ENCODE results near the gene CYFIP1. TPM values are rescaled to one million over a fixed set of nuclear protein-coding genes. Genes with fewer than 3 reads are reported as not detected.

Gene CYFIP1
- total RNA-seq, 1 experiment from 2014 or later, result 159 TPM

DNA sequence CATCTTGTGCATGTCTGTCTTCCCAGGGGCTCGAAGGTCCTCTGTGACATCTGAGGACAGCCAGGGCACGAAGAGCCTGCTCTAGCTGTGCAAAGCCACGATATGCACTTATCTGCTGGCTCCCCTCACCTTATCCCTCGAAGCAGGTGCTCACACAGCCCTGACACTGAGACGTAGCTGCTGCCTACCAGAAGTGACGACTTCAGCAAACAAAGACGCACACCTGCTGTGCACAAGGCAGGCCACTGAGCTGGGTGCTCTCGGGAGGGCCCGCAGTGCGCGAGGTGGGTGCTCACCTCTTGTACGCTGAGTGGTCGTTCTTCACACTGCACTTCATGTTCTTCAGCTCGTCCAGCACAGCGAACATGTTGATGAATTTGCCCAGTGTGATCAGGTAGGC, 37.3 kb downstream of the CYFIP1 start:
- intact Hi-C loops (cut with micrococcal nuclease; ENCODE audit: unreplicated experiment), result no loop called here
- CTCF ChIA-PET, result no interaction called here
- DNase-seq (ENCODE audit: low read depth, low spot score) (no peak), ATAC-seq (no peak)
- TF ChIP-seq TCF7L2 (IDR thresholded peaks at IDR 0.05; ENCODE audit: low read depth, low read length), result no peak
- TF ChIP-seq POLR2AphosphoS5 (IDR thresholded peaks at IDR 0.05; ENCODE audit: low read depth, low read length), result no peak
- TF ChIP-seq, protein P1, sequence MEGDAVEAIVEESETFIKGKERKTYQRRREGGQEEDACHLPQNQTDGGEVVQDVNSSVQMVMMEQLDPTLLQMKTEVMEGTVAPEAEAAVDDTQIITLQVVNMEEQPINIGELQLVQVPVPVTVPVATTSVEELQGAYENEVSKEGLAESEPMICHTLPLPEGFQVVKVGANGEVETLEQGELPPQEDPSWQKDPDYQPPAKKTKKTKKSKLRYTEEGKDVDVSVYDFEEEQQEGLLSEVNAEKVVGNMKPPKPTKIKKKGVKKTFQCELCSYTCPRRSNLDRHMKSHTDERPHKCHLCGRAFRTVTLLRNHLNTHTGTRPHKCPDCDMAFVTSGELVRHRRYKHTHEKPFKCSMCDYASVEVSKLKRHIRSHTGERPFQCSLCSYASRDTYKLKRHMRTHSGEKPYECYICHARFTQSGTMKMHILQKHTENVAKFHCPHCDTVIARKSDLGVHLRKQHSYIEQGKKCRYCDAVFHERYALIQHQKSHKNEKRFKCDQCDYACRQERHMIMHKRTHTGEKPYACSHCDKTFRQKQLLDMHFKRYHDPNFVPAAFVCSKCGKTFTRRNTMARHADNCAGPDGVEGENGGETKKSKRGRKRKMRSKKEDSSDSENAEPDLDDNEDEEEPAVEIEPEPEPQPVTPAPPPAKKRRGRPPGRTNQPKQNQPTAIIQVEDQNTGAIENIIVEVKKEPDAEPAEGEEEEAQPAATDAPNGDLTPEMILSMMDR (IDR thresholded peaks at IDR 0.05), result no peak
- no peak for TF ChIP-seq SIN3A (IDR thresholded peaks at IDR 0.05; ENCODE audit: borderline replicate concordance, insufficient read depth, low read depth, low read length)
- TF ChIP-seq, protein P2, sequence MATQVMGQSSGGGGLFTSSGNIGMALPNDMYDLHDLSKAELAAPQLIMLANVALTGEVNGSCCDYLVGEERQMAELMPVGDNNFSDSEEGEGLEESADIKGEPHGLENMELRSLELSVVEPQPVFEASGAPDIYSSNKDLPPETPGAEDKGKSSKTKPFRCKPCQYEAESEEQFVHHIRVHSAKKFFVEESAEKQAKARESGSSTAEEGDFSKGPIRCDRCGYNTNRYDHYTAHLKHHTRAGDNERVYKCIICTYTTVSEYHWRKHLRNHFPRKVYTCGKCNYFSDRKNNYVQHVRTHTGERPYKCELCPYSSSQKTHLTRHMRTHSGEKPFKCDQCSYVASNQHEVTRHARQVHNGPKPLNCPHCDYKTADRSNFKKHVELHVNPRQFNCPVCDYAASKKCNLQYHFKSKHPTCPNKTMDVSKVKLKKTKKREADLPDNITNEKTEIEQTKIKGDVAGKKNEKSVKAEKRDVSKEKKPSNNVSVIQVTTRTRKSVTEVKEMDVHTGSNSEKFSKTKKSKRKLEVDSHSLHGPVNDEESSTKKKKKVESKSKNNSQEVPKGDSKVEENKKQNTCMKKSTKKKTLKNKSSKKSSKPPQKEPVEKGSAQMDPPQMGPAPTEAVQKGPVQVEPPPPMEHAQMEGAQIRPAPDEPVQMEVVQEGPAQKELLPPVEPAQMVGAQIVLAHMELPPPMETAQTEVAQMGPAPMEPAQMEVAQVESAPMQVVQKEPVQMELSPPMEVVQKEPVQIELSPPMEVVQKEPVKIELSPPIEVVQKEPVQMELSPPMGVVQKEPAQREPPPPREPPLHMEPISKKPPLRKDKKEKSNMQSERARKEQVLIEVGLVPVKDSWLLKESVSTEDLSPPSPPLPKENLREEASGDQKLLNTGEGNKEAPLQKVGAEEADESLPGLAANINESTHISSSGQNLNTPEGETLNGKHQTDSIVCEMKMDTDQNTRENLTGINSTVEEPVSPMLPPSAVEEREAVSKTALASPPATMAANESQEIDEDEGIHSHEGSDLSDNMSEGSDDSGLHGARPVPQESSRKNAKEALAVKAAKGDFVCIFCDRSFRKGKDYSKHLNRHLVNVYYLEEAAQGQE (IDR thresholded peaks at IDR 0.05; ENCODE audit: insufficient read depth in 1 of 2, low read depth in 2 of 2, low read length in 1 of 2), result no peak
- Histone ChIP-seq H3K4me1 (ENCODE audit: control insufficient read depth, insufficient read depth, low read length) (no peaks in the 10 kb centered on the region), H3K9me3 (ENCODE audit: control insufficient read depth, insufficient read depth, low read depth, low read length) (no peaks in the 10 kb centered on the region), H3K36me3 (ENCODE audit: control insufficient read depth, insufficient read depth, low read length) (peaks cover 7% of the 10 kb centered on the region; the same call in 1 of the 2 replicates), H3K4me3 (ENCODE audit: low read depth in 2 of 2, low read length in 2 of 2) (no peak overlapping the region), H3K27ac (ENCODE audit: low read length) (no peak overlapping the region), H3K27me3 (ENCODE audit: control insufficient read depth, insufficient read depth, low read length) (no peaks in the 10 kb centered on the region)
- BruUV-seq (replicated peaks), result no TSS peak
- POLR2A ChIA-PET, result no interaction called here
- in situ Hi-C loops (cut with HindIII; ENCODE audit: low pct_unique_long_range_greater_than_20kb, low sequenced_read_pairs), result no loop called here

DNA sequence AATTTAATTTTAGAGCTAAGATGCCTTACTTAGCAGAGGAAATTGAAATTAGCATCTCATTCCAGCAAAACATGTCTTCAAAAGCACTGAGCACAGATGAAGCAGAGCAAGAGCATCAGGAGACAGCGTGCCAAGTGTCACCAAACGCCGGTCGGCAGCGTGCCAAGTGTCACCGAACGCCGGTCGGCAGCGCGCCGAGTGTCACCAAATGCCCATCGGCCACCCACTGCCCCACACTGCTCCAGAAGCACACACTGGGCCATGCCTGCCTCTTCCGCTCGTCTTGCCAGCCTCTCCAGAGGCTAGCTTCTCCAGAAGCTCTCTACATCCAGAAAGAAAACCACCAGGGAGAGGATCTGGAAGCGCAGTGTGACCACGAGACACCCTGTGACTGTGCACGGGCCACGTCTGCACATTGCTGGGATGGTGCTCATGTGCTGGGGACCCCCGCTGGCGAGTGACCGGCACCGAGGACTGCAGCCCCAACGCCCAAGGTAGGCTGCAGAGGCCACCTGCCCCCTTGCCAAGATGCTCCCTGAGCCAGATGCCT, 37.8 kb downstream of the CYFIP1 start:
- DNase-seq (ENCODE audit: low read depth, low spot score) (no peak), ATAC-seq (no peak)
- Histone ChIP-seq H3K4me1 (ENCODE audit: control insufficient read depth, insufficient read depth, low read length) (no peaks in the 10 kb centered on the region), H3K36me3 (ENCODE audit: control insufficient read depth, insufficient read depth, low read length) (peaks cover 7% of the 10 kb centered on the region; the same call in 1 of the 2 replicates), H3K27me3 (ENCODE audit: control insufficient read depth, insufficient read depth, low read length) (no peaks in the 10 kb centered on the region), H3K27ac (ENCODE audit: low read length) (no peak overlapping the region), H3K9me3 (ENCODE audit: control insufficient read depth, insufficient read depth, low read depth, low read length) (no peaks in the 10 kb centered on the region), H3K4me3 (ENCODE audit: low read depth in 2 of 2, low read length in 2 of 2) (no peak overlapping the region)
- ChIA-PET POLR2A (no interaction called here), CTCF (no interaction called here)
- TF ChIP-seq, protein P2 (IDR thresholded peaks at IDR 0.05; ENCODE audit: insufficient read depth in 1 of 2, low read depth in 2 of 2, low read length in 1 of 2), result no peak
- TF ChIP-seq POLR2AphosphoS5 (IDR thresholded peaks at IDR 0.05; ENCODE audit: low read depth, low read length), result no peak
- no peak for TF ChIP-seq TCF7L2 (IDR thresholded peaks at IDR 0.05; ENCODE audit: low read depth, low read length)
- no peak for TF ChIP-seq SIN3A (IDR thresholded peaks at IDR 0.05; ENCODE audit: borderline replicate concordance, insufficient read depth, low read depth, low read length)
- TF ChIP-seq, protein P1 (IDR thresholded peaks at IDR 0.05), result no peak
- intact Hi-C loops (cut with micrococcal nuclease; ENCODE audit: unreplicated experiment), result no loop called here
- BruUV-seq (replicated peaks), result no TSS peak
- in situ Hi-C loops (cut with HindIII; ENCODE audit: low pct_unique_long_range_greater_than_20kb, low sequenced_read_pairs), result no loop called here
